GM23248 (cell line): Measurements from ENCODE around the gene GRK2.

Experiments used
- EZH2 ChIP-seq: fragments of 200-600 bp; sonication (generic); IDR thresholded peaks from 2 replicates; pipeline ENCODE4 v1.6.1; 2018; ENCODE audit warnings: antibody characterized with exemption, mild to moderate bottlenecking; ENCODE audit not compliant: insufficient read depth, poor library complexity, severe bottlenecking
- EZH2phosphoT487 ChIP-seq: fragments of 200-600 bp; sonication (generic); IDR thresholded peaks from 2 replicates; pipeline ENCODE4 v1.6.1; 2018; ENCODE audit warnings: antibody characterized with exemption, moderate library complexity, mild to moderate bottlenecking, low read depth; ENCODE audit not compliant: insufficient read depth

GRCh38 chr11:67230886-67231285 is 35.4 kb upstream of the GRK2 start:
- no peak for TF ChIP-seq EZH2
- no peak for TF ChIP-seq EZH2phosphoT487
